ENCODE results near the gene TSPEAR.
"Not testable (repeated sequence)": the region's sequence is repeated elsewhere in the genome, so short reads cannot be mapped to it uniquely, and the experiment has no call there.

TSPEAR gene

DNA sequence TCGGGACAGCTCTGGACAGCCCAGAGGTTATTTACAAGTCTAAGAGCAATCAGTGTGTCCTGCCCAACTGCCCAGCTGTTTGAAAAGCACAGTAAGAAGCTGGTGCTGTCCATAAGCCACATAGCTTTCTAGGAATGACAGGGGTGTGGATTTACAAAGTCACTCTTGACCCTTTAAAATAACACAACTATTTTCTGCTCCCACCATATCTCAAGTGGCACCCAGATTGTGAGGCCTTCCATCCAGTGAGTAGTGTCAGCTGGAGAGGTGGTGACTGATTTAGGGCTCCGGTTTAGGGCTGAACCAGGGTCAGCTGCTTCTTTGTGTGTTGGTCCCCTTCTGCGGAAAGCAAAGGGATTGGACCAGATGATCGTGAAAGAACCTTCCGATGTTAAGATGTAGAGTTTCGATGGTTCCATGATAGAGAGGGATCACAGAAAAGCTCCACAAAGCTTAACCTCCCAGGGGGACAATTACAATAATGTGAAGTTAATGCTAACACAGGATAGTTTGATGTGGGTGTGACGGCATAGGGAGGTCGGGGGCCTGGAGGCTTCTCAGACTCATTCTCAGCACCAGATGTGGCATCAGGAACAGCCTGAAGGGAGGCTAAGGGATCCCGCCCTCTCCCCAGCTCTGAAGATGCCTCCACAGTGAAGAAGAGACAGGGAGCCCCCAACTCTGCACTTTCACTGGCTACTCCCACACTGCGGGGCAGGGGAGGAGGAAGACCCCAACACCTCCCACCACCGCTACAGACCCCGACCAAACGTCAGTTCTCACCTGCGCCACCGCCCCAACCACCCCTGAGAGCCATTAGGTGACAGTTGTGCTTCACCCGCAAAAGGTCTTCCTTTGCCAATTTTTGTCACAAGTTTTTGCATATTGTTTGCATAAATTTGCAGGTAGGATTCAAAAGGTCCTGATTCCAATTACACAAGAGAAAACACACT is 215.5 kb downstream of the TSPEAR start:
- no peak for DNase-seq

DNA sequence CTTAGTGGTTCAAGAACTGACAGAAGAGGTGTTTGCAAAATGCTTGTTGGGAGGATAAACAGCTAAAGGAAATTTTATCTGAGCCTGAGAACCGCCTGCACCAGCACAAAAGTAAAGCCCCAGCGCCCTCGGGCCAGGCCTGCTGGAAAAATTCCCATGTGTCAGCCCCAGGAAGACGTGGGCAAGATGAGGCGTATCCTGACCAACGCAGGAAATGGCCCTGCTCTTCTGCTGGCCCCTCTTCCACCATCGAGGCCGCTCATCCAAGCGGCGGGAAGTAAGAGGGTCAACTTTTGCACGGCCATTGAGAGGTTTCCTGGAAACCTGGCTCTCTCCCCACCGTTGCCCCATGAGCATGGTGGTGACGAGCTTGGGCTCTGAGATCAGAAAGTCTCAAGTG is 216.4 kb downstream of the TSPEAR start:
- DNase-seq: no peak

DNA sequence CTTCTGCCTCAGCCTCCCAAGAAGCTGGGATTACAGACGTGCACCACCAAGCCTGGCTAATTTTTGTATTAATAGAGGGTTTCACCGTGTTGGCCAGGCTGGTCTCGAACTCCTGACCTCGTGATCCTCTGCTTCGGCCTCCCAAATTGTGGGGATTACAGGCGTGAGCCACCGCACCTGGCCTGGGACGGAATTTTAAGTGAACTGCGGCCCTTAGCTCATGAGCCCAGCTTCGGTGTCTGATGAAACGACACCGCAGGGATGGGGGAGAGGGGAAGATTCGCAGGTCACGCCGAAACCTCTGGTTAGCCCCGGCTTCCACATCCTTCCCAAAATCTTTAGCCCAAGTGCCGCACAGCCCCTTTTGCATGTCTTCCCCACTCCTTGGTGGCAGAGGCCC is 217.0 kb downstream of the TSPEAR start:
- no peak for DNase-seq

DNA sequence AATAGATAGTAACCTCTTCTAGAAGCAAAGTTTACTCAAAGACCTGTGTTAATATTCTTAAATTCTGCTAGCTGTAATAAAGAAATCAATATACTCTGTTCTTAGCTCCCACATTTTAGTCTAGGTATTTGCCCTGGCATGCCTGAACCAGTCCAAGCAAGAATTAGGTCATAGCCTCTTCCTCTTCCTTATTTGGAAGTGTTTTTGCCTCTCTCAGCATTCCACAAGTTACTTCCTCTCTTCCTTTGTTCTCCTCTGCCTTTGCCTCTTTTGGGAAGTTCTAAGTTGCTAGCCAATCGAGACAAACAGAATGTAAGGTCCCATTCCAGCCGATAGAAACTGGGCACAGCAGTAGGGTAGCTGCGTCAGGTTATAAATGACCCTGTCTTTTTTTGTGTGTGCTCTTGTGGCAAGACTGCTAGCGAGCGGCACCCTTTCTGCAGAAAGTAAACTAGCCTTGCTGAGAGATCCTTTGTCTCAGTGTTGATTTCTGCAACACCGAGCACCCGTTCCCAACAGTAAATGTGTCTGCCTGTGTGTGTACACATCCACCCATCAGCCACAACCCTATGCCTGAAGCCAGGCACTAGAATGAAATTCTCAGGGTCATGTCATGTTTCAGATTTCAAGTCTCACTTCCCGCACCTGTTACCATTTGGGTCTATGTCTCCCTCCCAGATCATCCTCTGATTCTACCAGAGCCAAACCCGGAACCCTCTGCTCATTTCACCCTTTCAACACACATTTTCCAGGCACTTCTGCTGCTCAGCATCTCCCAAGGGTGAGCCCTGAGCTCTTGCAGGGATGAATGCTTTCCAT is 218.6 kb downstream of the TSPEAR start:
- no peak for DNase-seq

DNA sequence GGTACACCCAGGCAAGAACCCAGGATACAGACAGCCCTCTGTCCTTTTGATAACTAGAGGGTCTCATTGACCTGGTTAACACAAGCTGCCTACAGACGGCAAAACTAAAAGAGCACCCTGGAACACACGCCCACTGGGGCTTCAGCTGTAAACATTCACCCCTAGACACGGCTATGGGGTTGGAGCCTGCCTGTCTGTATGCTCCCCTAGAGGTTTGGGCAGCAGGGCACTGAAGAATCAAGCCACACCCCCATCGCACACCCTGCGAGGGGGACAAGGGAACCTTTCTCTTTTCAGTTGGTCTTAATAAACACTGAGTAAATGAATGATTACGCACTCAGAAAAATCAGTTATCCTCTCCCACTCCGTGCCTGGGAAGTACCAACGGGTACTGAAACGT is 220.6 kb downstream of the TSPEAR start:
- DNase-seq: no peak

DNA sequence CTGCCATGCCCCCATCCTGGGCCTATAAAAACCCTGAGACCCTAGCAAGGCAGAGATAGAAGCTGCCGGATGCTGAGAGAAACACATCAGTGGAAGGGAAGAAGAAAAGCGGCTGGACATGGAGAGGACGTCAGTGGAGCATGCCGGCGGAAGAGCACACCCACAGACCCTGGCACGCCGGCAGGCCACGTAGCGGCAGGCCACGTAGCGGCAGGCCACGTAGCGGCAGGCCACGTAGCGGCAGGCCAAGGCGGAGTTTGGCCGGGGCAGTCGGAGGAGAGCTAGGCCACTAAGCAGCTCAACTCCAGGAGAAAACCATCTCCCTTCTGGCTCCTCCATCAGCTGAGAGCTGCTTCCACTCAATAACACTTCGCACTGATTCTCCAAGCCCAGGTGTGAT is 221.0 kb downstream of the TSPEAR start:
- no peak for DNase-seq

DNA sequence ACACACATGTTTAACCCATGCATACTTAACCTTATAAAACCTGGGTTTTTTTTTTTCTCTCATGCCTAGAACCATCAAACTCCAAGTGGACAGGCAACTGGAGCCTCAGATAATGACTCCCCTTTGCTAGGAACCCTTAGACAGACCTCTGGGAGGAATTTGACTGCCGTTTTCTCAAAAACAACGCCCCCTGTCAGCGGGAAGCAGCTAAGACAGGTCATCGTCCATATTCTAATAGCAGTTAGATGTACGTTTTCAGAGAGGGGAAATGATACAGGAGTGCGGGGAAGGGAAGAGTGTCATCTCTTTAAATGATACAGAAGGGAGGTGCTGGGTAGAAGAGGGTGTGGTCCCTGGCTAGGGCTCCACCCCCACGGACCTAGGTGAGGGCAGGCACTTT is 221.4 kb downstream of the TSPEAR start:
- DNase-seq: no peak

DNA sequence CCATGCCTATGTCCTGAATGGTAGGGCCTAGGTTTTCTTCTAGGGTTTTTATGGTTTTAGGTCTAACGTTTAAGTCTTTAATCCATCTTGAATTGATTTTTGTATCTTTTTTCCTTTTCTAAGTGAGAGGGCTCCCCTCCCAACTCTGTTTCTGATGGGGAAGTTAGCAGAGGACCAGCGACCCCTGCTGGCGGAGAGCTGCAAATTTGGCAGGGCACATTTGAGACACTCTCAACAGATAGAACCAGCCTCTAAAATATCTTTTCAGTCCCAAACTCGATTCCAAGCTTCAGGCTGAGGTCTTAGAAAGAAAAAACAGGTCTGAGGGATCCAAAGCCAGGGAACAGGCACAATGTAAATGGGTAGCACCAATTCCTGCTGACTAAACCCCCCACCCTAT is 223.5 kb downstream of the TSPEAR start:
- DNase-seq: no peak

DNA sequence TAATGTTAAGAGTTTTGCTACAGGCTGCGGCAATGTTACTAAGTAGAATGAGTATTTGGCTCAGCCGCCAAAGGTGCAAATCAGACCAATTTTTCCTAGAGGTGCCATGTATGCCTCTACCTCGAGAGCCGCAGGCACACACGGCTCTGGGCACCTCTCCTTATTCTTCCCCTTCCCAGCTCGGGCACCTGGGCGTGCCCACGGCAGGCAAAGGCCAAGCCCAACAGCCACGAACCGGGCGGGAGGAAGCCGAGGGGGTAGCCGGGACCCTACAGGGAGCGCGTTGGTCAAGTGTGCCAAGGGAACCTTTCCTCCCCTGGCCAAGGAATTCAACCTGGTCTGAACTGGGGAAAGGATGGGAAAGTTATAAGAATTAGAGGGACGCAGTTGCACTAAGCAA is 225.1 kb downstream of the TSPEAR start:
- no peak for DNase-seq

DNA sequence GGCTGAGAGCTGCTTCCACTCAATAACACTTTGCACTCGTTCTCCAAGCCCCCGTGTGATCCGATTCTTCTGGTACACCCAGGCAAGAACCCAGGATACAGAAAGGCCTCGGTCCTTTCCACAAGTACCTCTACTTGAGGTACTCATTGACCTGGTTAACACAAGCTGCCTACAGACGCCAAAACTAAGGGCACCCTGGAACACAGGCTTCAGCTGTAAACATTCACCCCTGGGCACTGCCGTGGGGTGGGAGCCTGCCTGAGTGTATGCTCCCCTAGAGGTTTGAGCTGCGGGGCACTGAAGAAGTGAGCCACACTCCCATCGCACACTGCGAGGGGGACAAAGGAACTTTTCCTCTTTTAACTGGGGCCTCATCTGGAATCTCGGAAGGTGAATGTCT is 225.6 kb downstream of the TSPEAR start:
- no peak for DNase-seq

DNA sequence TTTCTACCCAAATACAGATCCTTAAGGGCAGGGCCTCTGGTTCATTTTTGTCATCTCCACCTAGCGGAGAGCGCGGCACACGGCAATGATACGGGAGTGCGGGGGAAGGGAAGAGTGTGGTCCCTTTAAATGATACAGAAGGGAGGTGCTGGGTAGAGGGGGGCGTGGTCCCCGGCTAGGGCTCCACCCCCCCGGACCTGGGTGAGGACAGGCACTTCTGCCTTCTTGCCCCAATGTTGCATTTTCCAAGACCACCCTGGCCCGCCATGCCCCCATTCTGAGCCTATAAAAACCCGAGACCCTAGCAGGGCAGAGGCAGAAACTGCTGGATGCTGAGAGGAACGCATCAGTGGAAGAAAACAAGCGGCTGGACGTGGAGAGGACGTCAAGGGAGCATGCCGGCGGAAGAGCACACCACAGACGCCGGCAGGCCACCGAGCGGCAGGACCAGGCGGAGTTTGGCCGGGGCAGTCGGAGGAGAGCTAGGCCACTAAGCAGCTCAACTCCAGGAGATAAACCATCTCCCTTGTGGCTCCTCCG is 226.0 kb downstream of the TSPEAR start:
- no peak for DNase-seq

DNA sequence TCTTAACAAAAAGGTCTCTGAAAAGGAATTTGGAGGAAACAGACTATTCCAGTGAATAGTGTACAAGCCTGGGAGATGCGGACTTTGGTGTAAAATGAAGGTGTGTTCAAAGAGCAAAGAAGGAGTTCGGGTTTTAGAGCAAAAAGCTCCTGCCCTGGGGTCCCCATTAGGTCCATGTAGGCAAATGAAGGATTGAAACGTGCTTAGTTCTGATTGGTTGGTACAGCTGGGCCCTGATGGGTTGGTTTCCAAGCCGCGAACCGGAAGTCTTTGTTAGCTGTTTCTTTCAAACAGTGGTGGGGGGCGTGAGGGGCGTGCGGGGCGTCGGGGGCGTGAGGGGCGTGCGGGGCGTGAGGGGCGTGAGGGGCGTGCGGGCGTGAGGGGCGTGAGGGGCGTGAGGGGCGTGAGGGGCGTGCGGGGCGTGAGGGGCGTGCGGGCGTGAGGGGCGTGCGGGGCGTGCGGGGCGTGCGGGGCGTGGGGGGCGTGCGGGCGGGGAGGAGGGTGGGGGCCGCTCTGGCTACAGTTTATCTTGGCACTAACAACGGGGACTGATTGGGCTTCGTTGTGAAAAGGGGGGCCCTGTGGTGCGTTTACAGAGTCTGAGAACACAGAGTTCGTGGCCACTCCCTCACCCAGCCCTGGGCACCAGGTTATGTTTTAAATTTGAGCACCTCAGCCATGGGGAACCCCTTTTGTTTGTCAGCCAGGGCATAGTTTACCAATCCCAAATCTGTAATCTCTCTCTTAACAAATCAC is 226.7 kb downstream of the TSPEAR start:
- no peak for DNase-seq

DNA sequence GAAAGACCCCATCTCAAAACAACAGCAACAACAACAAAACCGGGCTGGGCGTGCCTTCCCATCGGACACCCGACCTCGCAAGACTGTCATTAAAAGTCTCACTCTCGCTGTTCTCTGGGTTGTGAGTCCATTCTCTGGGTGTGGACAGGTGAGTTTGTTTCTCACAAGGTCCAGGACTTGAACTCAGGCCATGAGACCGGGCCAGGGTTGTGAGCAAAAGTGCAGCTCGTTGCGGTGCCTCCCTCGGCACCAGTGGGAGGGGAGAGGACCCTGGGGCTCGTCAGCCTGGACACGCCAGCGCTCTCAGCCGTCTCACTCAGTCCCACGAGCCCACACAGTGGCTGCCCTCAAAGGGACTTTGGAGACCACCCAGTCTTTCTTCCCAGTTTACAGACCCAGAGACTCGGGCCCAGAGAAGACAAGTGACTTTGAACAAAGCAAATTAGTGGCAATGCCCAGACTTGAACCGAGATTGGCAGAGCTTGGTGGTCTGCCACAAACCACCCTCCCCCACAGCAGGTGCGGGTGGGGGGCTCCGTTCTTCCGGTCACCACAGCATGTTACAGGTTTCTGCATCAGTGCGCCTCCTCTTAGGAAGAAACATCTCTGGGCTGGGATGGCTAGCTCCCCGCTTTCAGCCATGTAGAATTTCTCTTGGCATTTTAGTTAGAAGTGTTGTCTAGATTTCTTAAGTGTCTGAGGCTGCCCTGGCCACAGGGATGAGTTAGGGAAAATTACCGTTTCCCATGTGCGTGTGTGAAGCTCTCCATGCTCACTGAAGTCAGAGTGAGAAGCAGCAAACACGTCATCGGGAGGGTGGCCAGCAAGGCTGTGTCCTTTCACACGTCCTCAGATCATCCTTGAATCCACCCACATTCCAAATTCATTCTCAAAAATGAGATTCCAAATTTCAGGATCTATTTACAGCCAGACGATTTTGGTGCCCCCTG is 227.8 kb downstream of the TSPEAR start:
- DNase-seq: no peak

DNA sequence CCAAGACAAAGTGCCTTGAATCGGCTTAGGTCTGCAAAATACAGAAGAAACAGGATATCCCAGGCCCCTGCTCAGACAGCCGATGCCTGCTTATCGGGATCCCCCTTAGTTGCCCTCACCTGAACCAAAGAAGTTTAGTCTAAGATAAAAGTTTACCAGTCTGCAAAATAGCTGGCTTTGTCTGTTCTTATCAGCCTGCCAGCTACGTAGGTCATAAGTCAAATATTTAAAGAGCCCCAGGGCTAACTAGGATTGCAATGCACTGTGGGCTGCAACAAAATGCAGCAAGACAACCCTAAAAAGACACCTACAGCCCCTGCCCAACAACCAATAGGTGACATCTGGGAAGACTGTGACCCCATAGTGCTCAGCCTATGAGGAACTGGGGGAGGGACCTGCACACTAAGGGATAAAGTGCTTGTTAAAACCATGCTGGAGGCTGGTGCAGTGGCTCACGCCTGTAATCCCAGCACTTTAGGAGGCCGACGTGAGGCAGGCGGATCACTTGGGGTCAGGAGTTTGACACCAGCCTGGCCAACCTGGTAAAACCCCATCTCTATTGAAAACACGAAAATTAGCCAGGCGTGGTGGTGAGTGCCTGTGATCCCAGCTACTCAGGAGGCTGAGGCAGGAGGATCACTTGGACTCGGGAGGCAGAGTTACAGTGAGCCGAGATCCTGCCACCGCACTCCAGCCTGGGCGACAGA is 228.6 kb downstream of the TSPEAR start:
- DNase-seq: no peak

DNA sequence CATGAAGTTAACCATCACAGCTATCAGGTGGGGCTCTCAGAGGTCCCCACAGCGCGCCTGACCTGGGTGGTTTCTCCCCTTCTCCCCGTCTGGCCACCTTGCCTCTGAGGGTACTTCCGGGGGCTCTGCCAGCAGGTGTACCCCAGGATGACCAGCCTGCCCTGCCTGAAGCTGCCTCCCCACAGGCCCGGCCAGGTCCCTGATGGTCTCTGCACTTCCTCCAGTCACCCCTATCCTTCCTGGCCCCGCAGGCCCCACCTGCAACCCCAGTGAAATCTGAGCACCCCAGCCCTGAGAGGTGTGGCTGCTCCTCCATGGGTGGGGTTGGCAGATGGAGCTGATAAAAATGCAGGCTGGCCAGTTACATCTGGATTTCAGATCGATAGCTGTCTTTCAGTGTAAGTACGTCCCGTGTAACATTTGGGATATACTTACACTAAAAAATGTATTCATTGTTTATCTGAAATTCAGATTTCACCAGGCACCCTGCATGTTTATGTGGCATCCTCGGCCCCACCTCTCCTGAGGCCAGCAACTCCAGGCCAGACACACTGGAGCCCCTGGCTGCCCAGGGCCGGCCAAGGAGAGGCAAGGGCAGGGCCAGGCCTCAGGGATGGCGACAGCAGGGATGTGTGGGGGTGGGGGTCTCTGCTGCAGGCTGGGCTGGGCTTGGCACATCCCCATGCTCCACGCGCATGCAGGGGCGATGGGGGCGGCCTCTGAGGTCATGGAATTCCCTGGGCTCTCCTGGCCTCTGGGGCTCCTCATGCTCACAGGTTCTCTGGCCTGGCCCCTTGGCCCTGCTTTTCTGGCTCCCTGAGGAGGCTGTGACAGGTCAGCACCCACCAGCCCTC is 230.9 kb downstream of the TSPEAR start:
- DNase-seq: no peak

DNA sequence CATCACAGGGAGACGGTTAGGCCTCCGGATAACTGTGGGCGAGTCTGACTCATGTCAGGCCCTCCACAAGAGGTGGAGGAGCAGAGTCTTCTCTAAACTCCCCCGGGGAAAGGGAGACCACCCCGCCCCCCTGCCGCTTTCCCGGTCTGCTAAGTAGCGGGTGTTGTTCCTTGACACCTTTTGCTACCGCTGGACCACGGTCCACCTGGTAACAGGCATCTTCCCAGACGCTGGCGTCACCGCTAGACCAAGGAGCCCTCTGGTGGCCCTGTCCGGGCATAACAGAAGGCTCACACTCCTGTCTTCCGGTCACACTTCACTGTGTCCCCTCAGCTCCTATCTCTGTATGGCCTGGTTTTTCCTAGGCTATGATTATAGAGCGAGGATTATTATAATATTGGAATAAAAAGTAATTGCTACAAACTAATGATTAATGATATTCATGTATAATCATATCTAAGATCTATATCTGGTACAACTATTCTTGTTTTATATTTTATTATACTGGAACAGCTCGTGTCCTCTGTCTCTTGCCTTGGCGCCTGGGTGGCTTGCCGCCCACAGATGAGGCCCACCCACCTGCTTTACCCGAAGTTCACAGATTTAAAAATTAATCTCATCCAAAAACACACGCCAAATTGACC is 231.7 kb downstream of the TSPEAR start:
- not testable (repeated sequence) for DNase-seq

DNA sequence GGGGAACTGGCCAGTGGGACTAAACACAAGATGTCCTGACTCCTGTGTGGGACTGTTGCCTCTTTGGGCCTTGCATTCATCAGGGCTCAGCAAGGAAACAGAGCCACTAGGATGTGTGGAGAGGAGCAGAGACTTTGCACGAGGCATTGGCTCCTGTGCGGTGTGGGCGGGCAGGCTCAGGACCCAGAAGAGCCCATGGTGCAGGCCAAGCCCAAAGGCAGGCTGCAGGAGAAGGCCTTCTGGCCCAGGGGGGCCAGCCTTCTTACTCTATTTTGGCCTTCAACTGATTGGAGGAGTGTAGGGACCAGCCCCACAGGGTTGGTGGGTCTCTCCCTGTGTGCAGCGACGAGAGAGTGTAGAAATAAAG is 232.6 kb downstream of the TSPEAR start:
- no peak for DNase-seq

DNA sequence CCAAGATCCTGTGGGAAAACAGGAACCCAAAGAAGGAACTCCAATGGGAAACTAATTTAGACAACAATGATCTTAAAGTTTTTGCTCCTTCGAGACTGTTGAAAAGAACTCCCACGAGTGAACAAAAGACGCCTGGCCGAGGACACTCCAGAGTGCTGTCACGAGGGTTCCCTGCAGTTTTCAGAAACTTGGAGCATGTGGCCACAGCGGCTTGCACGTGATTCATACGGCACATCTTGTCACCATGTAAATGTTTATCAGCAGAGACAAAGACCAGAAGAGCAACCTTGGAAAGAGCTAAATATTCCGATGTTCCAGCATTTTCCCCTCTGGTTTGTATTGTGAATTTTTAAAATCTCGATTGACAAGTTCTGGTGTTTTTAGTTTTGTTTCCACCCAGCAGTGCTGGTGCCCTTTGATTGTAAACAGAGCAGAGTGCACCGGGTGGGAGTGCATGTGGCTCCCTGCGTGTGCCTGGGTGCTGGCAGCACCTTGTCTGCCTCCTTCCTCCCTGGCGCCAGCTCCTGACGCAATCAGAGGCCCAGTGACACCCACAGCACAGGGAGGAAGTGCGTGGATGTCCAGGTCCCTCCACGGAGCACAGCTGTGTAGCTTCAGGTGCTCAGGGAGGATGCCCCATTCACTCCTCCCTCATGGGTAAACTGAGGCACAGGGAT is 233.1 kb downstream of the TSPEAR start:
- no peak for DNase-seq

DNA sequence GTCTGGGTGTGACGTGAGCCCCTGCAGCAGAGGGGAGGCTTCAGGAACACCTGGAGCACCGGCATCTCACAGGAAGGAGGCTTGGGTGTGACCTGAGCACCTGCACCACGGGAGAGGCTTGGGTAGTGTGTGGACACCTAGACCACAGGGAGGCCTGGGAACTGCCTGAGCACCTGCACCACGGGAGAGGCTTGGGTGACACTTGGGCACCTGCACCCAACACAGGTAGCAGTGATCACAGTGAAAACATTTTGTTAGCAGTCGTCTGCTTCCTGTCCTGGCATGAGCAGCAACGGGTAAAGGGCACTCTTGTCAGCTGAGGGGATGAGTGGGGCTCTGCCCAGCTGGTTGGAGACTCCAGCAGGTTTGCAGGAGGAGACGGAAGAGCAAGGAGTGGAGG is 233.7 kb downstream of the TSPEAR start:
- DNase-seq: no peak
